Stimulated activated CD8-positive, alpha-beta memory T cell treated with anti-CD3 and anti-CD28 coated beads, Interleukin-4, amount 100 ng/mL, for 48 hours (primary cell): Measurements from ENCODE around the gene PRSS16.
"Not testable (repeated sequence)": the region's sequence is repeated elsewhere in the genome, so short reads cannot be mapped to it uniquely, and the experiment has no call there.

ENCODE experiments used
- DNase-seq: peaks from one replicate; pipeline ENCODE4 v3.0.0-alpha.2; 2020

The PRSS16 gene

DNA sequence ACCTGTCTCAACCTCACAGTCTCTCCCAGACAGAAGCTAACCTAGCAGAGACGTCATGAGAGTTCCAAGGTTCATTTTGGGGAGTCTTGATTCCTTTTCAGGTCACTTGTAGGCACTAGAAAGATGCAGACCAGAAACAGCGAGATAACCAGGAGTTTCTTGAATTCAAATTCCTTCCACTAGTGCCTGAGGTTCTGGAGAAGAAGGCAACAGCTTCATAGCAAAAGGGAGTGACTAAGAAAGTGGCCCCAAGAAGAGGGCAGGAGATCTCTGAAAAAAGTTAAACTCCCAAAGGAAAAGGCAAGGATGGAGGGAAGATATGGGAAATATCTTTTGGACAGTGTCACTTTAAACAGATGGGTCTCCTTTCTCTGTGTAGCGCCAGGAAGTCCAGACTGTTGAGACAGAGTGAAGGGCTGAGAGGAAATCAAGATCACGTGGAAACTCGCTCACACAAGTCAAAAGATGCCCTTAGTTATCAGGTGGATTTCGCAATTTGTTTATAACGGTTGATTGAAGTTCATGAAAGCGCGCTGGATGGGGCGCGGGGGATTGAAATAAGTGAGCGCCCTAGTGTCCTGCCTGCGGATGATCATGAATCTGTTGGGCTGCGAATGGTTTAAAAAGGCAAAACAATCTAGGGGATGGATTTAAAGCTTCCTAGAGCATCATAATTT, 4.8 kb upstream of the PRSS16 start:
- DNase-seq: no peak

DNA sequence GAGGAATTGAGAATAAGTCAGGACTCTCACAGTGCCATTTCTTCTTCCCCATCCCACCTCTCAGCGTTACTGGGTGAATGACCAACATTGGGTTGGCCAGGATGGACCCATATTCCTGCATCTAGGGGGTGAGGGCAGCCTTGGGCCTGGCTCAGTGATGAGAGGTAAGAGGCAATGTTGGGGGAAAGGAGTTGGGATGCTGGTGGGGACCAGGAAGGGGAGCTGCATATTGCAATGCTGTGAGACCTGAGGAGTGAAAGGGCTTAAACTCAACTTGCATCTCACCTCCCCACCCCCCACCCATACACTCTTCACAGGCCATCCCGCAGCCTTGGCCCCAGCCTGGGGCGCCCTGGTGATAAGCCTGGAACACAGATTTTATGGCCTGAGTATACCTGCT, 1.3 kb downstream of the PRSS16 start:
- DNase-seq: no peak

DNA sequence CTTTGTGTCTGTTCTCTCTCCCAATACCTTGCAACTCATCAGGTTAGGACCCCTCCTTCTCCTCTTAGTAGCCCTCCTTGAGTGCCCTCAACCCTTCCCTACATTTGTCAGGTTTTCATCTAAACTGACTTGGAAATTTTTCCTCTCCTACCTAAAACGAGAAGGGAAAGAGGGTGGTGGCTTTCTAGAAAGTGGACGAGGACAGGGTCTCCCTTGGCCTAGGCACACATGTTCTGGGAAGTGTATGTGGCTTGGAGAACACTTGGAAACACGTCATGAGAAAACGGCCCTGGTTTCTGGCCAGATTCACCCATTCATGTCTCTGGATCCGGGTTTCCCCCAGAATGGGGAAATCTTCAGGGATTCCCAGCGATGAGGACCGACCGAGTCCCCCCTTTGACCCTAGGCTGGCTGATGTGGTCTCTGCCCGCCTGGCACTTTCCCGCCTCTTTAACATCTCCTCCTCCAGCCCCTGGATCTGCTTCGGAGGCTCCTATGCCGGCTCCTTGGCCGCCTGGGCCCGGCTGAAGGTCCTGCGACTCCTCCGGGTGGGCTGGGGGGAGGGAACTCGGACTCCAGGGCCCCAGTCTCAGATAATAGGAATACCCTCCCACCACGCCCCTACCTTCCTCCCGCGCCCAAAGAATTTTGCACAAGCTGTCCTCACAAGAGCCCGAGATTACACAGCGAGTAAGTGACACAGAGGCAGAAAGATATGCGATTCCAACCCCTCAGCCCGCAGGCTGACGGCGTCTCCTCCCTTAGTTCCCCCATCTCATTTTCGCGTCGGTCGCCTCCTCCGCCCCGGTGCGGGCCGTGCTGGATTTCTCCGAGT, 3.0 kb downstream of the PRSS16 start:
- DNase-seq: no peak

DNA sequence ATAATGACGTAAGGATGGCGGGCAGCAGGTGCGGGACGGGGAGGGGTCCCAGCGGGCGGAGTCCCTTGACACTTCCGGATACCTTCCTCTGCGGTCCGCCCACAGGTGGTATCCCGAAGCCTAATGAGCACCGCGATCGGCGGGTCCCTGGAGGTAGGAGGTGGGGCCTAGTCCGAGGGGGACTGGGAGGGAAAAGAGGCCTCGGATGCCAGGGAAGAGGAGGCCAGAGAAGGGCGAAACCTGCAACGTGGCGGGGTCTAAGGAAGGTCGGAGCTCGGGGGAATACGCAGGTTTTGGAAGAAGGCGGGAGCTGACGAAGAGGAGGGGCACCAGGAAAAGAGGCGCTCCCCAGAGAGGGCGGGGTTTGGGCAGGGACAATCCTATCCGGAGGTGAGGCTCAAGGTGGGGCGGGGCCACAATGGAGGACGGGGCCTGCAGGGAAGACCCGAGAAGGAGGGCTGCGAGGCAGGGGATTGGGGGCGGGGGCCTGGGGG, 3.7 kb downstream of the PRSS16 start:
- DNase-seq: peak; percentile 87

DNA sequence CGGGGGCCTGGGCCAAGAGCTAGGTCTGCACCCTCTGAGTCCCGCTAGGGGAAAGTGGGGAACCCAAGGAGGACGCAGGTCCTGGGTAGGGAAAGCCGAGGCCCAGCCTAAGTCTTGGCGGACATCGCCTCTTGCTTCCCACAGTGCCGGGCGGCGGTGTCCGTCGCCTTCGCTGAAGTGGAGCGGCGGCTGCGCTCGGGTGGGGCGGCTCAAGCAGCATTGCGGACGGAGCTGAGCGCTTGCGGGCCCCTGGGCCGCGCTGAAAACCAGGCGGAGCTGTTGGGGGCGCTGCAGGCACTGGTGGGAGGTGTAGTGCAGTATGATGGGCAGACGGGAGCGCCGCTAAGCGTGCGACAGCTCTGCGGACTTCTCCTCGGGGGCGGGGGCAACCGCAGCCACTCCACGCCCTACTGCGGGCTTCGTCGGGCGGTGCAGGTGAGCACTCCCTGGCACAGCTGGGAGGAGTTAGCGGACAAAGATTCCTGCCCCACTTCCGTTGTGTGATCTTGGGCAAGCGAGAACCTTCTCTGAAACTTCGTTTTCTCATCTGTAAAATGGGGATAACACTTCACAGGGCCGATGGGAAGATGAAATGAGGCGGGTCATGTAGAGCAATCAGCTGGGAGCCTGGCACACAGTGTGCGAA, 4.2 kb downstream of the PRSS16 start:
- peak; percentile 81 for DNase-seq

DNA sequence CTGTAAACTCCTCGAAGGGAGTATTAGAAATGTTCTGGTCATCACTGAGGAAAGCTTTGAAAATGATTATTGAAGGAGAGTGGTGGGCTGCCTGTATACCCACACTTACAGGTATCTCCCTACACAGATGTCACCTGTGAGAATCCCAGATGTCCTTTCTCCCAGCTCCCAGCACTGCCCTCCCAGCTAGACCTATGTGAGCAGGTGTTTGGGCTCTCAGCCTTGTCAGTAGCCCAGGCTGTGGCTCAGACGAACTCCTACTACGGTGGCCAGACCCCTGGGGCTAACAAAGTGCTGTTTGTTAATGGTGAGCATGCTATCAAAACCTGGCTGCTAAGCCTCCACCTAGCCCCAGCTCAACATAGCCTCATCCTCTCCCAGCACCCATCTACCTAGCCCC, 7.1 kb downstream of the PRSS16 start:
- no peak for DNase-seq

DNA sequence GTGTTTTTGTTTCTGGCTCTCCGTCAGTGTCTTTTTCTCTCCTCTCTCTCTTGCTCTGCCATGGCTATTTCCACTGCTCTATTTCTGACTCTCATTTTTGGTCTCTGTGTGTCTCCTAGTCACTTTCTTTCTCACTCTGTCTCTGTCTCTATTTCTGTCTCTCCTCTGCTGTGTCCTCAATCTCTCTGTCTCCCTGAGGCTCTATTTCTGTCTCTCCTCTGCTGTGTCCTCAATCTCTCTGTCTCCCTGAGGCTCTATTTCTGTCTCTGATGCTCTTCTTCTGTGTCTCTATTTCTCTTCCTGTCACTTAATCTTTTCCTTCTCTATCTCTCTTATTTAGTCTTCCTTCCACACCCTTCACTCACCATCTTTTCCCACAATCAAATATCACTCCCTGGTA, 8.4 kb downstream of the PRSS16 start:
- no peak for DNase-seq

DNA sequence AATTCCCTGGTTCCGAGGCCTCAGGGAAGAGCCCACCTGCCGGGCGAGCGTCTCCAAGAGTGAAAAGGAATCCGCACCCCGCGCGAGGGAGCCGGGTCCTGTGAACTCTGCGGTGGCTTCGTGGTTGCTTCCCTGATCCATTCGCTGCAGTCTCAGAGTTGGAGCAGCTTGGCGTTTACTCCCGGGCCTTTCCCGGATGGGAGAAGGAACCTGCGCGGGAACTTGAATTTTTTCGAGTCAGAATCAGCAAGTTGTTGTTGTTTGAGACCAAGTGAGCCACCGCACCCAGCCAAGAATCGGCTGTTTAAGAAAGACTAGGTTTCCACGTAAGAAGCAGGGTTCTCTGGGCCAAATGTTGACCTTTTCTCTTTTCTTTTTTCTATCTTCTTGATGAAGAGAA, 12.9 kb downstream of the PRSS16 start:
- DNase-seq: no peak

DNA sequence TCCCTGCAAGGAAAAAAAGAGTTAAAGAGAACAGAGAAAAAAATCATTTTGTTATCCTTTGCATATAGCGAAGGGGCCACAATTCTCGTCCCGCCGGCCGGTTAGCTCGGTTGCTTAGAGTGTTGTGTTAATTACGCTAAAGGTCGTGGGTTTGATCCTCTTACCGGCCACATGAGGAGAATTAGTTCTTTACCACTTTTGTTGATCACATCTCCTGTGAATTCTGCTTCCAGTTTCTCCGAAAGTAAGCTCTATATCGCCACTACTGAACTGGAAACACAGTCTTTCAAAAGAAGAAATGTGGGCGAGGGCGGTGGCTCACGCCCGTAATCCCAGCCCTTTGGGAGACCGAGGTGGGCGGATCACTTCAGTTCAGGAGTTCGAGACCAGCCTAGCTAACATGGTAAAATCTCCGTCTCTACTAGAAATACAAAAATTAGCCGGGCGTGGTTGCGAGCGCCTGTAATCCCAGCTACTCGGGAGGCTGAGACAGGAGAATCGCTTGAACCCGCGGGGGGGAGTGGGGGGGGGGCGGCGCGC, 13.4 kb downstream of the PRSS16 start:
- DNase-seq: no peak

DNA sequence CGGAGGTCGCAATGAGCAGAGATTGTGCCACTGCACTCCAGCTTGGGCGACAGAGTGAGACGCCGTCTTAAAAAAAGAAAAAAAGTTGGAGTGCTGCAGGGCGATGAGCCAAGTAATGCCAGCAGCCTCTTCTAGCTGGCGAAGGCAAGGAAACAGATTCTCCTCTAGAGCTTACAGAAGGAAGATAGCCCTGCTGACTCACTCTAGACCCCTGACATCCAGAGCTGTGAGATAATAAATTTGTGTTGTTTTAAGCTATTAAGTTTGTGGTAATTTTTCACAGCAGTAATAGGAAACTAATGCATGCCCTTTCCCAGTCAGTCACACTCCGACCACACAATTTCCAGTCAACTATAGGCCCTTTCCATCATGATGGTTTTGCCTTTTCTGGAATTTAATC, 16.4 kb downstream of the PRSS16 start:
- no peak for DNase-seq

DNA sequence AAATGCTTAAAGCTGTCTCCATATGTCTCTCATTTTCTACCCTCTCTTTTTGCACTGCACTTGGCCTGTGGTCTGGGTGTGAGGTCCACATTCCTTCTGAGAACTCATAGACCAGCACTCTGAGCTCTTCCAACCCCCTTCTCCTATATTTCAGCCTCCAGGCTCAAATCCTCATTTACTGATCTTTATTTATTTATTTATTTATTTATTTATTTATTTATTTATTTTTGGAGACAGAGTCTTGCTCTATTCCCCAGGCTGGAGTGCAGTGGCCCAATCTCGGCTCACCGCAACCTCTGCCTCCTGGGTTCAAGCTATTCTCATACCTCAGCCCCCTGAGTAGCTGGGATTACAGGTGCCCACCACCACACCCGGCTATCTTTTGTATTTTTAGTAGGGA, 19.5 kb downstream of the PRSS16 start:
- not testable (repeated sequence) for DNase-seq

DNA sequence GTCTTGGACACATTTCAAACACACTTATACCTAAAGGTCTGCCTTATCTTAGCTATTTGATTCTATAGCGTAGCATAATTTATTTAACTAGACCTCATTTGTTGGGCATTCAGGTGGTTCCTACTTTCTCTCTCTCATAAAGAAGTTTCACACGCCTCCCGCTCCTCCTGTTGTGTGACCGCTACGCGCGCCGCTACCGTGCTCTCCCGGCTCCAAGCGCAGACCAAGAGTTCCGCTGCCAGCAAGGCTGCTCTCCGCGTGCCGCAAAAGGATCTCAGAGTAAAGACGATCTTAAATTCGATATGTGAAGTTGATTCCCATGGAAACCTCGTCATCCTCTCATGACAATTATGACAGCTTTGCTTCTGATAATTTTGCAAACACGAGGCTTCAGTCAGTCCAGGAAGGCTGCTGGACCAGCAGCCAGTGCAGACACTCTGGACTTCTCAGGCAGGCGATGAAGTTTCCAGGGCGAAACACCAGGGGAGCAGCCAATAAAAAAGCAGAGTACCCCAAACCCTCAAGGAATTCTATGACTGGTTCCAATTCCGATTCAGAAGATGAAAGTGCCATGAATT, 20.4 kb downstream of the PRSS16 start:
- no peak for DNase-seq

DNA sequence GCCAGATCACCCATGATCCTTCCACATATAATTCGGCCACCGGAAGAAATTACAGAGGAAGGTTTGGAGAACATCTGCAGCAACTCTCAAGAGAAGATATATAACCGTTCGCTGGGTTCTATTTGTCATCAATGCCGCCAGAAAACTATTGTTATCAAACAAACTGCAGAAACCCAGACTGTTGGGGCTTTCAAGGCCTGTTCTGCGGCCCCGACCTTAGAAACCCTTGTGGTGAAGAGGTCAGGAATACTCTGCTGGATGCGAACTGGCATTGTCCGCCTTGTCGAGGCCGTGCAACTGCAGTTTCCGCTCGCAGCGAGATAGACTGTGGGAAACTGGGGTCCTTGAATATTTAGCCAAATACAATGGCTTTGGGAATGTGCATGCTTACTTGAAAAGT, 21.3 kb downstream of the PRSS16 start:
- no peak for DNase-seq

DNA sequence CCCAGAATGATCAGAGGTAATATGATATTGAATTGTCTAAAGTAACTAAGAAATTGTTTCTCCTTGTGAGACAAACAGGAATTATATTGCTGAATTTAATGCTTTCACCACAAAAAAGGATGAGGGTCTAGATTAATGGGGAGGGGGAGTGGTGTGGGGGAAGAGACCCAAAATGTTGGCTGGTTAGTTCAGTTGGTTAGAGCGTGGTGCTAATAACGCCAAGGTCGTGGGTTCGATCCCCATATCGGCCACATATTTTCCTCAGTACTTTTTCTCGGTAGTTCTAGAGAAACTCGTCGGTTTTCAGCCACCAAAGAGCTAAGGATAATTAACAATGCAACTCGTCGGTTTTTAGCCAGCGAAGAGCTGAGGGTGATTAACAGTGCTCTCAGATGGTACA, 26.3 kb downstream of the PRSS16 start:
- DNase-seq: no peak

DNA sequence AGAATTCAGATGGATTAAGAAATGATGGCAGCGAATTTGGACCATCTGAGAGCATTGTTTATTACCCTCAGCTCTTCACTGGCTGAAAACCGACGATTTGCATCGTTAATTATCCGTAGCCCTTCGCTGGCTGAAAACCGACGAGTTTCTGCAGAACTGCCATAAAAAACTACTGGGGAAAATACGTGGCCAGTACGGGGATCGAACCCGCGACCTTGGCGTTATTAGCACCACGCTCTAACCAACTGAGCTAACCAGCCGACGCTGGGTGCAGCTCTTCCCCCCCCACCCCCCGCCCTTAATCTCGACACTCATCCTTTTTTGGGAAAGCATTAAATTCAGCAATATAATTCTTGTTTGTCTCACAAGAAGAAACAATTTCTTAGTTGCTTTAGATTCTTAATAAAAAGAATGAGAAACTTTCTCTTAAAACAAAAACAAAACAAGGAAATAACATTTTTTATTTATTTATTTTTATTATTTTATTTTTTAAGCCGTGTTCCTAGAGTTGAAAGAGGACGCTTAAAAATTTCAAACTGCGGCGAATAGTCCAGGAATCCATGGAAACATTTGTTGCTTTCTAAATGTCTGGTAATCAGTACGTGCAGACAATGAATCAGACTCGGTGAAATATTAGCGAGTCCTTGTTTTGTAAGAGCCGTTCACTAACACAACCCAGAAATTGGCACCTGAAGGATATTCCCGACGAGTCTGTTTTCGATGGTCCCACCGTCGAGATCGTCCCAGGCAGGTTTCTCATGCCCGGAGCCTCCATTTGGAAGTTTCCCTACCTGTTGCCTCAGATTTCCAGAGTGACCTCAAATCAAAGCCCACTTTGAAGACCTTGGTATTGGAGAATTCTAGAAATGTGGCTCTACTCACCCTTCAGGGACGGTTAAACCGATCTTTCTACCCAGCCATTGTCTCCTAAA, 27.8 kb downstream of the PRSS16 start:
- DNase-seq: peak; percentile 50

DNA sequence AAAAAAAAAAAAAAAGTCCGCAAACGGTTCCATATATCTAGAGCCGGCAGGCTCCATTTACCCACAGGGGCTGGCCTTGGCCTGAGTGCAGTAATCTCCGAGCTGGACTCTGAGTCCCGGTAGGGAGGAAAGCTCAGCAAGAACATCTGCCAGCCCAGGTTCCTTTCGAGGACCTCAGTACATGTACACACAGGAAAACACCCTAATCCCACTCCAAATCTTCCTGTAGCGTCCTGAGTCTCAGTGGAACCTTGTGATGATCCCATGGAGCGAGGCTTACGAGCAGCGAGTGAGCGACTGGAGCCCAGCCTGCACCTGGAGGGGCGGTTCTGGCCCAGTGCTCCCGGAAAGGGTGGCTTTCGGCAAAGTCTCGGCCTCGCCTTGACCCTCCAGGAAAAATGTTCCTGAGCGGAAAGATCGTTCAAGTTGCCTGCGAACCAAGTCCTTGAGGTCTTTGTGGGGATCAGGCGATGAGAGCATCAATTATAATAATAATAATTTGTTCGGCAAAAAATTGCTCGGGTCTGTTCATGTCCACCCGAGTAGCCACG, 32.1 kb downstream of the PRSS16 start:
- no peak for DNase-seq

DNA sequence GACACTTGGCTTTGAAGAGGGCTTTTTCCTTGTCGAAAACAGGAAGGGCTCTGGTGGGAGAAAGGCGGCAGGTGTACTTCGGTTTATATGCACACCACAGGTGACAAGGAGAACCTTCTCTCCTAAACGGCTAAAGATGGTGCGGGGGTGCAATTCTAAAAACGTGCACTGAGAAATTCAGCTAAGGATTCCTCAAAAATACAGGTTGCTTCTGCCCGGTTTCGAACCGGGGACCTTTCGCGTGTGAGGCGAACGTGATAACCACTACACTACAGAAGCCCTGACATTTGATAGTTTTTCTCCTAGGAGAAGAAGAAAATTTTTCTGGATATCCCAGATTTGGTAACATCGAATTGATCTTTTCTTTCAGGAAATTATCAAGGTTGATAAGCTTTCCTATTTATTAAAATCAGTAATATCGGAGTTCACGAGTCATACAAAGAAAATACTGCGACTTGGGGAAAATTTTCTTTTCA, 32.6 kb downstream of the PRSS16 start:
- DNase-seq: peak; percentile 60

DNA sequence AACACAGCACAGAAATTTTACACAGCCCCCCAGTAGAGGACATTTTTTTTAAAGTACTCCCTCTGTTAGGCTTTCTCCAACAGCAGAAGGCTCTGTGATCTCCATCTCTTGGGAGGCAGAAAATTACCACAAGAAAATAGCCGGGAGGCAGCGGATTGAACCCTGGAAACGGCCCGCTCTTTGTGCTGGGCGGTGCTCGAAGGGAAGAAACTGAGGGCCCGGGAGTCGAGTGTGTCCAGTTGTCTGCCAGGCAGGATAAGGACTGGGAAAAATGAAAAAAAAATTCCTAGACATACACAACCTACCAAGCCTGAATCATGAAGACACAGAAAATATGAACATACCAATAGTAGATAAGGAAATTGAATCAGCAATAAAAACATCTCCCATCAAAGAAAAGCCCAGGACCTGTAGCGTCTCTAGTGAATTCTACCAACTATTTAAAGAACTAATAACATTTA, 33.1 kb downstream of the PRSS16 start:
- DNase-seq: no peak

DNA sequence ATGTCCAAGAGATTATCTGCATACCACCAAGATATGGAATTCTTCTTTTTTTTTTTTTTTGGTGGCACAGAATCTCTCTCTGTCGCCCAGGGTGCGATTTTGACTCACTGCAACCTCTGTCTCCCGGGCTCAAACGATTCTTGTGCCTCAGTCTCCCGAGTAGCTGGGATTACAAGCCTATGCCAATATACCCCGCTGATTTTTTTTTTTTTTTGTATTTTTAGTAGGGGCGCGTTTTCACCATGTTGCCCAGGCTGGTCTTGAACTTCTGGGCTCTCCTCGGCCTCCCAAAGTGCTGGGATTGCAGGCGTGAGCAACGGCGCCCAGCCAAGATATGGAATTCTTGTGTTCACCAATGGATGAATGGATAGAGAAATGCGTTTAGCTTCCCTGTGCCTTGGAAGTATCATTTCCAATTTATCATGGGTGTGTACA, 33.6 kb downstream of the PRSS16 start:
- DNase-seq: no peak

DNA sequence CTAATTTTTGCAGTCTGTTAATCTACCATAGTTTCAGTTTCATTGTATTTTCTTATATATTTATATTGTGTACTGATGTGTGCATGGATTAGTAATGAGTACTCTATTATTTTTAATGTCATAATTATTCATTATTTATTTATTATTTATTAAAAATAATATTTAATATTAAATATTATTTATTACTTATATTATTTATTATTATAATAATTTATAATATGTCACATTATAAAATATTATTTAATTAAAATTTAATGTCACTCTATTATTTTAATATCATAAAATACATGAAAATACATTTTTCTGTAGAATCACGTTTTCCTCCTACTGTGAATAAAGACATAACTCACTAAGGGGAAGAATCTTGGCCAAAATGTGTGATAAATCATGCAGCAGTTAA, 34.1 kb downstream of the PRSS16 start:
- DNase-seq: no peak

DNA sequence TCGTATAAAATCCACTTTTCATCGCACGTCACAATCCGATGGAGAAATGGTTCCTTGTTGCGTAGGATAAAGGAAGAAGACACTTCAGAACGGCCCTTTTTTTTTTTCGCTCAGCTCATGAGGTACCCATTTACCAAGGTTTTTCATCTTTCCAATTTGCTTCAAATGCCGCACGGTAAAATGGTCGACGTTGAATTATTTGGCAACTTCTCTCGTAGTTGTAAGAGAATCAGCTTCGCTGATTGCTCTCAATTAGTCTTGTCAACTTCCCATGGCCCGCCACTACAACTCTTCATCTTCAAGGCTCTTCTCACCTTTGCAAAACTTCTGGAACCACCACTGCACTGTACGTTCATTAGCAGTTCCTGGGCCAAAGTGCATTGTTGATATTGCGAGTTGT, 35.8 kb downstream of the PRSS16 start:
- DNase-seq: no peak
